Measurements from ENCODE around the gene PARD3.

The PARD3 gene

GRCh38 chr10:34607894-34608293, 207.2 kb downstream of the PARD3 start:
- DNase-seq, result no peak

GRCh38 chr10:34606890-34607289, 208.2 kb downstream of the PARD3 start:
- no peak for DNase-seq

- DNase-seq, result no peak
Measured at GRCh38 chr10:34602478-34602877, 212.6 kb downstream of the PARD3 start.

GRCh38 chr10:34601691-34602090, 213.4 kb downstream of the PARD3 start:
- DNase-seq, result no peak

GRCh38 chr10:34599026-34599795, 215.9 kb downstream of the PARD3 start:
- no peak for DNase-seq

DNA sequence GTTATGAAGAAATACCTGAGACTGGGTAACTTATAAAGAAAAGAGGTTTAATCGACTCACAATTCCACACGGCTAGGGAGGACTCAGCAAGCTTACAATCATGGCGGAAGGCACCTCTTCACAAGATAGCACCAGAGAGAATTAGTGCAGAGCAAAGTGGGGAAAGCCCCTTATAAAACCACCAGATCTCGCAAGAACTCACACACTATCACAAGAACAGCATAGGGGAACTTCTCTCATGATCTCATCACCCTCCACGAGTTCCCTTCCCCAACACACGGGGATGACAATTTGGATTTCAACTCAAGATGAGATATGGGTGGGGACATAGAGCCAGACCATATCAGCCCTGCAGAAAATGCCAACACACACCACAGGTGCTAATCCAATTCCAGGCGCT, 218.7 kb downstream of the PARD3 start:
- DNase-seq, result no peak

DNA sequence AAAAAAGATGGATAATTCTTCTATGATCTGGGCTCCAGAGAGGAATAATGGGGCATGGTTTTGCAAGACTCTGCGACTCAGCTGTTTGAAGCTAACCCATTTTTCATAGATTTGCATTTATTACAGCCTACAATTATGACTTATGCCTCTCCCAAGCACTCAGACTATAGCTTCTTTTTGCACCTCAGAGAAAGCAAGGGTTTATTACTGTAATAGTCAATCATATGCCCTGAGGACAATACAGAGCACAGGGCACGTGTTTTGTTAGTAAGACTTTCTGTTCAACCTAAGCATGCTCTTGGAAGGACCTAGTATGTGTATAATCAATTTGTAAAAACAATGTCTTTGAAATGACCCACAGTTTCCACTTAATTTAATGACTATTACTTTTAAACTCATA, 221.2 kb downstream of the PARD3 start:
- no peak for DNase-seq

DNA sequence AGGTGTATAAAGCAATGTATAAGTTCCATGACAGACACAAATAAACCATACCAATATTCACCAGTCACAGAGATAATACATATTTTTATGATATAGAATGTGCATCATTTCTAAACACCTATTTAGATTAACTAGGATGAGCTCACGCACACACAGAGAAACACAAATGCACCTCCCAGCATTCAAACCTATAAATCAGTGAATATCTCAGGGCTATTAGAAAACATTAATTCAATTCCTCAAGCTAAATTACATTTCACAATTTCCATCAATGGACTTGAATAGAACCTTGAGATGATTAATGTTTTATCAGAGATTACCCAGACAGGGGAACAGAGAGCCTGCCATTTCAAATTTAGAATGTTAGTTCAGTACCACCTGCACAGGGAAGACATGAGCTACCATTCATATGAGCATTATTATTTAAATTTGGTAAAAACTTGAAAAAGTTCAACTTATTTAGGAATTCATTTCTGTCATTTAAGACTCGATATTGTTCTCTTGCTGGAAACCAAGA, 221.7 kb downstream of the PARD3 start:
- DNase-seq, result no peak

- DNase-seq, result no peak
Measured at GRCh38 chr10:34590793-34591192, 224.3 kb downstream of the PARD3 start.

DNA sequence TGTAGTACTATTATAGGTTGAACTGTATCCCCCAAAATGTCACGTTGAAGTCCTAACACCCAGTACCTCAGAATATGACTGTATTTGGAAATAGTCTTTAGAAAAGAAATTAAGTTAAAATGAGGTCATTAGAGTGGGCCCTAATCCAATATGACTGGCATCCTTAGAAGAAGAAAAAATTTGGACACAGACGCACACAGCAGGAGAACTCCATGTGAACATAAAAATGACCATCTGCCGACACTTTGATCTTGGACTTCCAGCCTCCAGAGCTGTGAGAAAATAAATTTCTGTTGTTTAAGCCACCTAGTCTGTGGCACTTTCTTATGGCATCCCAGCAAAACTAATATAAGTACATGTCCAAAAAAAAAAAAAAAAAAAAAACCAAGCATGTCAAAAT, 225.8 kb downstream of the PARD3 start:
- DNase-seq, result no peak

DNA sequence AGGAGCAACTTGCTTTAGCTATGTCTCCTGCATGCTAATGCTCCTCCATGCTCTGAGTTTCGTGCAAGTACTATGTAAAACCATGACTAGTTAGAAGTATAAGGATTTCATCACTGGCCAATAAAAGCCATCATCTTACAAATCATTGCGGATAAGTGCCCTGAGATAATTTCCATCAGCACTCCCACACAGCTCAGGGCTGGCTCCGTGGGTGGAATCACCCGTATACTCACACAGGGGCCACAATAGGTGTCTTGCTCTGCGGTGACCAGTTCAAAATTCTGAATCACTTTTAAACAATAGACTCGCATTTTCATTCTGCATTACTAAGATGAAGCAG, 227.4 kb downstream of the PARD3 start:
- DNase-seq, result no peak

DNA sequence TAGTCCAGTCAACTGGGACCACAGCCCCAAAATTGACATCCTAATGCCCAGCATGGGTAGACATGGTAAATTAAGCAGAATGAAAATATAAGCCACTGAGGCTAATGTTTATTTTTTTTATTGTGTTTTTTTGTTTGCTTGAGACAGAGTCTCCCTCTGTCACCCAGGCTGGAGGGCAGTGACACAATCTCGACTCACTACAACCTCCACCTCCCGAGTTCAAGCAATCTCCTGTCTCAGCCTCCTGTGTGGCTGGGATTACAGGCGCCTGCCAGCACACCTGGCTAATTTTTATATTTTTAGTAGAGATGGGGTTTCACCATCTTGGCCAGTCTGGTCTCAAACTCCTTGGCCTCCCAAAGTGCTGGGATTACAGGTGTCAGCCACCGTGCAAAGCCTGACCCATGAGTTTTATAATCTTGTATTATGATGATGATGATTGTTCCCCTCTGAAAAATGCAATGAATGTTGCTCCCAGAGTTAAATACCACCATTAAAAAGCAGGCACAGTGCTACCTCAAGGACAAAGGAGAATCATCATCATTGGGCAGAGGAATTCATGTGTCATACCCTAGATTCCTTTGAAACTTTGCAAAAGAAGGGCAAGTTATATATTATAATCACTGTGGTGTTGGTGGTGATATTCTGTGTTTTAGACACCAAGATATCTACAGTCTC, 228.0 kb downstream of the PARD3 start:
- DNase-seq, result no peak

- DNase-seq, result no peak
Measured at GRCh38 chr10:34585422-34586112, 229.5 kb downstream of the PARD3 start.

DNA sequence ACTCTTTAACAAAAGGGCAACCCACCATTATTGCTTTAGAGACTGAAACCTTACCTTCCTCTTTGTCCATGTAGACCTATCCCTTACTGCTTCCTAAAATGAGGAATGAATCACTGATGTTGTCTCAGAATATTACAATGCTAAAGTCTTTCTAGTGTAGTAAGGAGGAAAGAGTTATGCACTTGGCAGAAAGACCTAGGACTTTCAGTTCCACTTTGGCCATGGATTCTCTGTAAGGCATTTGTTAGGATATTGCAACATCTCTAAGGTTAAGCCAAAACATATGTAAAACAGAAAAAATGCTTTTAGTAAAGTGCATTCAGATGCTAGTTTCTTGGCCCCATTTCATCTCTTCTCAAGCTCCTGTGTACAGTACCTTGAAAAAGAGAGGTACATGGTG, 230.9 kb downstream of the PARD3 start:
- DNase-seq, result no peak

DNA sequence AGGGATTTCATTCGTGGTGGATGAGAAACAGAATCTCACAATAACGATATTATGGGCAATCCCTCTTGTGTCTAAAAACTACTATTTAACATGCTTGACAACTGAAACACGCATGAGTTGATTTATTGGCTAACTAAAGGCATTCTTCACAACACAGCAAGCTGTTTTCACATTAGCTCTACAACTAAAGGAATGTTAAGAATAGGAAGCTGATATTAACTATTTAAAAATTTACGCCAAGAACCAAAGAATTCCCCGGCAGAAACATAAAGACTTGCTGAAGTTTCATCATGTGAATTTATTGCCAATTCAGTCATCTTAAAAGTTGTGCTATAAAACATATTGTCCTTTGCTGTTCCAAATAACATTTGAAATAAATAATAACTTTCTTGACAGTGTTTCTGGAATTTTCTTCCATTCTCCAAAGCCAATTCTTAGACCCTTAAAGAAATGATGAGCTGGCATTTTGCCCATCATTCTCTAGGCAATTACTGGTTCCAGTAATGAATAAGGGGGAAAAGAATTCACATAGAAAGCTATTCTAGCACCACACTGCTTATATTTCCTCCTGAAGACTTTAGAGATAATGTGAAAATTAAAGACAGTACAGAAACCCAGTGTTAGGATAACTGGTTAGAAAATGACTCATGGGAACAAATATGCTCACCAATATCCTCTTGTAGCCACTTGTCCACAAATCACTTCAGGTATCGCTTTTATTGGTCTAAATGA, 233.1 kb downstream of the PARD3 start:
- DNase-seq, result no peak

GRCh38 chr10:34580643-34581042, 234.5 kb downstream of the PARD3 start:
- DNase-seq, result no peak

DNA sequence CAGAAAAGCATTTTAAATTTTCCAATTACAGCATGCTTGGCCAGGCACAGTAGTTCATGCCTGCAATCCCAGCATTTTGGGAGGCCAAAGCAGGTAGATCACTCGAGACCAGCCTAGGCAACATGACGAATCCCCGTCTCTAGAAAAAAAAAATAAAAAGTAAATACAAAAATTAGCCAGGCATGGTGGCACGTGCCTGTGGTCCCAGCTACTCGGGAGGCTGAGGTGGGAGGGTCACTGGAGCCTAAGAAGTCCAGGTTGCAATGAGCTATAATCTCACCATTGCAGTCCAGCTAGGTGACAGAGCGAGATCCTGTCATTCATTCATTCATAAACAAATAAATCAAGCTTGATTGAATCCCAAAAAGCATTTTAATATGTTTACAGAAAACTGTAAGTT, 234.9 kb downstream of the PARD3 start:
- DNase-seq, result no peak

DNA sequence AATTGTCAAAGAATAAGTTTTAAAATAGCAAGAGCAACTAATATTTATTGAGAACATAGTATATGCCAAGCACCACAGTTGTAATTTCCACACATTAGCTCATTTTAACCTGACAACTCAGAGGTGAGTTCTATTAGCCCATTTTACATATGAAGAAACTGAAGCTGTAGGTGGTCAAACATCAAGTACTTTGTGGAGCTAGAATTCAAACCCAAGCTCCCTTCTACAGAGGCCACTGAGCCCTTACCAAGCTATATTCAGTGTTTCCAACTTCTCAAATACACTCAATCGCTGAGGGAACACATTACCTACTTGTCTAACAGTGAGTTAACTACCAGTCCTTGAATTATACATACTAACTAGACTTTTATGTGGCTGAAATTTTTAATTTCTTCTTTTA, 236.6 kb downstream of the PARD3 start:
- no peak for DNase-seq

DNA sequence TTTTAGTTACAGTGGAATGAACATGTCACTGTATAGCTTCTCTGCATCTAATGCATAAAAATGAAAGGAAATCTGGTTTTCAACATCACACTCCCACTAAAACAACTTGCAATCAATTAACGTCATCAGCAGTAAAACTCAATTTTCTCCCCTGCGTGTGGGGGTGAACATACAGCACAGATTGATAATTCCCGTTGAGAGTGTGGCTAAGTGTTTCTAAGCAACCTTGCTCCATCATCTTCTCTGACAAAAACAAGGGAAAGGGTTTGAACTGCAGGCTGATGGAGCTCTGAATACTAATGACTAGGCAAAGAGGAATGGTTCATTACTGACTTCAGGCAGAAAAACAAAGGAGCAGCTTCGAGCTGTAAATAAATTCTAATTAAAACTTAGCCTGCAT, 238.3 kb downstream of the PARD3 start:
- no peak for DNase-seq

DNA sequence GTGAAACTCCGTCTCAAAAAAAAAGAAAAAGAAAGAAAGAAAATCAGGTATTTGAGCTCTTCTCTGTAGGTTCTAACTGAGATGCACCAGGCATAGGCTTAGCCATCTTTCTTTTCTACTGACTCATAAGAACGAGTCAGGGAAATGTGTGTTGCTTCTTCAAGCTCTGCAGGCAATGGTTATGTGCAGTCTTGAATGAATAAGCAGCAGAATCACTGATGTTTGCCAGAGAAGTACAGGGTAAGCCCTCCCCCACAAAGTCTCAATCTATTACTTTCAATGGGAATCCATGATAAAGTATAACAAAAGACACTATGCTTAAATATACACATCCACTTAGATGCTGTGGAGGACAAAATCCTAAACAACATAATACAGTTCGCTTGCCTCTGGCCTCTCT, 239.2 kb downstream of the PARD3 start:
- no peak for DNase-seq

- DNase-seq, result no peak
Measured at GRCh38 chr10:34574353-34574934, 240.7 kb downstream of the PARD3 start.

GRCh38 chr10:34570887-34571286, 244.2 kb downstream of the PARD3 start:
- no peak for DNase-seq
